ENCODE measurements around the gene MT1E.

- TF ChIP-seq ETV6 (CRISPR knock-in tag; IDR thresholded peaks at IDR 0.05) (no peak), AFF4 (CRISPR knock-in tag; IDR thresholded peaks at IDR 0.05; ENCODE audit: borderline replicate concordance) (no peak), ZBTB43 (CRISPR knock-in tag; IDR thresholded peaks at IDR 0.05) (no peak), ZNF281 (CRISPR knock-in tag; IDR thresholded peaks at IDR 0.05) (no peak), TP53 (CRISPR knock-in tag; IDR thresholded peaks at IDR 0.05) (no peak), CREB1 (CRISPR knock-in tag; IDR thresholded peaks at IDR 0.05) (no peak), MAX (CRISPR knock-in tag; IDR thresholded peaks at IDR 0.05) (no peak), TCF7 (CRISPR knock-in tag; IDR thresholded peaks at IDR 0.05; ENCODE audit: low read depth) (no peak), NFE2L1 (CRISPR knock-in tag; IDR thresholded peaks at IDR 0.05) (no peak)
- TF ChIP-seq, protein P1, sequence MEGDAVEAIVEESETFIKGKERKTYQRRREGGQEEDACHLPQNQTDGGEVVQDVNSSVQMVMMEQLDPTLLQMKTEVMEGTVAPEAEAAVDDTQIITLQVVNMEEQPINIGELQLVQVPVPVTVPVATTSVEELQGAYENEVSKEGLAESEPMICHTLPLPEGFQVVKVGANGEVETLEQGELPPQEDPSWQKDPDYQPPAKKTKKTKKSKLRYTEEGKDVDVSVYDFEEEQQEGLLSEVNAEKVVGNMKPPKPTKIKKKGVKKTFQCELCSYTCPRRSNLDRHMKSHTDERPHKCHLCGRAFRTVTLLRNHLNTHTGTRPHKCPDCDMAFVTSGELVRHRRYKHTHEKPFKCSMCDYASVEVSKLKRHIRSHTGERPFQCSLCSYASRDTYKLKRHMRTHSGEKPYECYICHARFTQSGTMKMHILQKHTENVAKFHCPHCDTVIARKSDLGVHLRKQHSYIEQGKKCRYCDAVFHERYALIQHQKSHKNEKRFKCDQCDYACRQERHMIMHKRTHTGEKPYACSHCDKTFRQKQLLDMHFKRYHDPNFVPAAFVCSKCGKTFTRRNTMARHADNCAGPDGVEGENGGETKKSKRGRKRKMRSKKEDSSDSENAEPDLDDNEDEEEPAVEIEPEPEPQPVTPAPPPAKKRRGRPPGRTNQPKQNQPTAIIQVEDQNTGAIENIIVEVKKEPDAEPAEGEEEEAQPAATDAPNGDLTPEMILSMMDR (IDR thresholded peaks at IDR 0.05): no peak
- TF ChIP-seq, protein P2, sequence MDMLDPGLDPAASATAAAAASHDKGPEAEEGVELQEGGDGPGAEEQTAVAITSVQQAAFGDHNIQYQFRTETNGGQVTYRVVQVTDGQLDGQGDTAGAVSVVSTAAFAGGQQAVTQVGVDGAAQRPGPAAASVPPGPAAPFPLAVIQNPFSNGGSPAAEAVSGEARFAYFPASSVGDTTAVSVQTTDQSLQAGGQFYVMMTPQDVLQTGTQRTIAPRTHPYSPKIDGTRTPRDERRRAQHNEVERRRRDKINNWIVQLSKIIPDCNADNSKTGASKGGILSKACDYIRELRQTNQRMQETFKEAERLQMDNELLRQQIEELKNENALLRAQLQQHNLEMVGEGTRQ (CRISPR knock-in tag; IDR thresholded peaks at IDR 0.05): no peak
- TF ChIP-seq, protein P3, sequence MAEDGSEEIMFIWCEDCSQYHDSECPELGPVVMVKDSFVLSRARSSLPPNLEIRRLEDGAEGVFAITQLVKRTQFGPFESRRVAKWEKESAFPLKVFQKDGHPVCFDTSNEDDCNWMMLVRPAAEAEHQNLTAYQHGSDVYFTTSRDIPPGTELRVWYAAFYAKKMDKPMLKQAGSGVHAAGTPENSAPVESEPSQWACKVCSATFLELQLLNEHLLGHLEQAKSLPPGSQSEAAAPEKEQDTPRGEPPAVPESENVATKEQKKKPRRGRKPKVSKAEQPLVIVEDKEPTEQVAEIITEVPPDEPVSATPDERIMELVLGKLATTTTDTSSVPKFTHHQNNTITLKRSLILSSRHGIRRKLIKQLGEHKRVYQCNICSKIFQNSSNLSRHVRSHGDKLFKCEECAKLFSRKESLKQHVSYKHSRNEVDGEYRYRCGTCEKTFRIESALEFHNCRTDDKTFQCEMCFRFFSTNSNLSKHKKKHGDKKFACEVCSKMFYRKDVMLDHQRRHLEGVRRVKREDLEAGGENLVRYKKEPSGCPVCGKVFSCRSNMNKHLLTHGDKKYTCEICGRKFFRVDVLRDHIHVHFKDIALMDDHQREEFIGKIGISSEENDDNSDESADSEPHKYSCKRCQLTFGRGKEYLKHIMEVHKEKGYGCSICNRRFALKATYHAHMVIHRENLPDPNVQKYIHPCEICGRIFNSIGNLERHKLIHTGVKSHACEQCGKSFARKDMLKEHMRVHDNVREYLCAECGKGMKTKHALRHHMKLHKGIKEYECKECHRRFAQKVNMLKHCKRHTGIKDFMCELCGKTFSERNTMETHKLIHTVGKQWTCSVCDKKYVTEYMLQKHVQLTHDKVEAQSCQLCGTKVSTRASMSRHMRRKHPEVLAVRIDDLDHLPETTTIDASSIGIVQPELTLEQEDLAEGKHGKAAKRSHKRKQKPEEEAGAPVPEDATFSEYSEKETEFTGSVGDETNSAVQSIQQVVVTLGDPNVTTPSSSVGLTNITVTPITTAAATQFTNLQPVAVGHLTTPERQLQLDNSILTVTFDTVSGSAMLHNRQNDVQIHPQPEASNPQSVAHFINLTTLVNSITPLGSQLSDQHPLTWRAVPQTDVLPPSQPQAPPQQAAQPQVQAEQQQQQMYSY (CRISPR knock-in tag; IDR thresholded peaks at IDR 0.05): no peak
These were observed 22.0 kb upstream of the MT1E start for GRCh38 chr16:56603589-56603988.

Data from WTC11 (cell line).